BLaER1 treated with 17β-estradiol and CSF1 and Interleukin-3, amounts not matched to agents 10 nM and 100 nM (cell line): ENCODE results near the gene MUC5AC.

Experiments used
- H3K27ac ChIP-seq, 11 experiments: shearing (Covaris generic); formaldehyde crosslinking; 2 replicates each; pipeline ENCODE4 v1.8.1; 2022
- H3K27me3 ChIP-seq, 11 experiments: shearing (Covaris generic); formaldehyde crosslinking; 2 replicates each; pipeline ENCODE4 v1.8.1; 2022
- H3K36me3 ChIP-seq, 11 experiments: shearing (Covaris generic); formaldehyde crosslinking; 2 replicates each; pipeline ENCODE4 v1.8.1; 2022
- H3K4me1 ChIP-seq, 10 experiments: shearing (Covaris generic); formaldehyde crosslinking; 2 replicates each; pipeline ENCODE4 v1.8.1; 2022
- H3K4me2 ChIP-seq, 11 experiments: shearing (Covaris generic); formaldehyde crosslinking; 2 replicates each; pipeline ENCODE4 v1.8.1; 2022
- H3K4me3 ChIP-seq, 10 experiments: shearing (Covaris generic); formaldehyde crosslinking; 2 replicates each; pipeline ENCODE4 v1.8.1; 2022
- H3K9ac ChIP-seq, 11 experiments: shearing (Covaris generic); formaldehyde crosslinking; 2 replicates each; pipeline ENCODE4 v1.8.1; 2022
- H3K9me3 ChIP-seq, 11 experiments: shearing (Covaris generic); formaldehyde crosslinking; replicated peaks in 1 of 11; 2 replicates each; pipeline ENCODE4 v1.8.1; 2022
- H4K20me1 ChIP-seq, 11 experiments: shearing (Covaris generic); formaldehyde crosslinking; 2 replicates each; pipeline ENCODE4 v1.8.1; 2022
- Cebpa-rat ChIP-seq, 11 experiments: shearing (Covaris generic); IDR thresholded peaks; 2 replicates each; pipeline ENCODE4 v1.8.1; 2022

MUC5AC gene

DNA sequence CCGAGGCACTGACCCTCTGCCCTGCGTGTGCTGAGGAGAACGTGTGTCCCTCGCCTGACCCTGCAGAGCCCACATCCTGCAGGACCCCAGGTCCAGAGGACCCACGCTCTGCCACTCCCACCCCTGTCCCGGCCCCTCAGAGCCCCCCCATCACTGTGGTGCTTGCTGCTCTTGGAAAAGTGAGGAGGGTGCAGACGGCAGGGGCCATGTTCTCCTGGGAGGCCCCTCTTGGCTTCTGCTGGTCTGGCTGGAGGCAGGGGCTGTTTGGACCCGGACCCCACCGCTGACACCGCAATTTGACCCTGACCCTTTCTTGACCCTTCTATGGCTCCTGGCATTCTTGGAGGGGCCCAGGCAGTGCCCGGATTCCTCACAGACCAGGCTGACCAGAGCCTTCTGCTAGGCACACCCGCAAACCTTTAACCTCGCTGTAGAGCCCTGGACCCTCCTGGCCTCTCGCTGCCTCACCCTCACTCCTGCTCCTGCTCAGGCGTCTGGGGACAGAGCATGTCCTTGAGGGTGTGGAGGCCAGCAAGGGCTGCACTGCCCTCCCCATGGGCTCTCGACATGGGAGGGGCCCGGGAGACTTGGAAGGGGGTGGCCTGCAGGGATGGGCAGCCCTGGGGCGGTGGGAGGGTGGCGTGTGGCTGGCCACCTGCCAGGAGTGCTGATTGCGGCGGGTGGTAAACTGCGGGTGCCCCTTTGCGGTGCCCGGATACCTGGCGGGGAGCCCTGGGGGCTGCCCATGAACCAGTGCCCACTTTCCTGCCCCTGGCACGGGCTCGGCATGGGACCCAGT, 37.0 kb upstream of the MUC5AC start:
- H4K20me1 ChIP-seq, result peaks cover 0 to 15% (median 0%) of the 10 kb centered on the region in 11 experiments; a peak in 4 of 22 replicates
- no peak overlapping the region for H3K9ac ChIP-seq
- no peak overlapping the region for H3K4me3 ChIP-seq
- H3K36me3 ChIP-seq, result no peaks in the 10 kb centered on the region
- peaks cover 0 to 7% (median 0%) of the 10 kb centered on the region in 11 experiments; a peak in 1 of 22 replicates for H3K9me3 ChIP-seq
- H3K27me3 ChIP-seq, result peaks cover 0 to 10% (median 3%) of the 10 kb centered on the region in 11 experiments; a peak in 7 of 22 replicates
- H3K4me2 ChIP-seq, result no peak overlapping the region
- H3K27ac ChIP-seq, result no peak overlapping the region
- no peak for TF ChIP-seq Cebpa-rat (IDR thresholded peaks at IDR 0.05)
- no peaks in the 10 kb centered on the region for H3K4me1 ChIP-seq

DNA sequence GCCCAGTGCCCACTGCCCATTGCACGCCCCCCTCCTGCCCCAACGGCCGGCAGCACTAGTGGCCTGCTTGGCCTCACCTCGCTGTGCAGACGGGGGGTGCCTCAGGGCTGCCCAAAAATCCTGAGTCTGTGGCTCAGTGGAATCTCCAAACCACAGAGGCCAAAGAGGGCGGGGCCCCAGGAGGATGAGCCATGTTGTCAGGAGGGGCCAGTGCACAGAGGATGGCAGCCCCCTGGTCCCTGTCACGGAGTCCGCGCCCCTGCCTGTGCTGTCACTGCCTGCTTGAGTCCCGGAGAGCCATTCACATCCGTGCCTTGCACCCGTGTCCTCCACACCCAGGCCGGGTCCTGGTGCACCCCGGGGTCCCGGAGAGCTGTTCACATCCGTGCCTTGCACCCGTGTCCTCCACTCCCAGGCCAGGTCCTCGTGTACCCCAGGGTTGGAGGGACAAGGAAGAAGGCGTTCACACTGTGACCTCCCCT, 36.4 kb upstream of the MUC5AC start:
- Histone ChIP-seq H3K9me3 (peaks cover 0 to 7% (median 0%) of the 10 kb centered on the region in 11 experiments; a peak in 1 of 22 replicates), H3K27ac (no peak overlapping the region), H3K9ac (no peak overlapping the region), H4K20me1 (peaks cover 0 to 15% (median 0%) of the 10 kb centered on the region in 11 experiments; a peak in 4 of 22 replicates), H3K4me2 (no peak overlapping the region), H3K36me3 (no peaks in the 10 kb centered on the region), H3K27me3 (peaks cover 0 to 10% (median 3%) of the 10 kb centered on the region in 11 experiments; a peak in 7 of 22 replicates), H3K4me3 (no peak overlapping the region), H3K4me1 (no peaks in the 10 kb centered on the region)
- no peak for TF ChIP-seq Cebpa-rat (IDR thresholded peaks at IDR 0.05)

DNA sequence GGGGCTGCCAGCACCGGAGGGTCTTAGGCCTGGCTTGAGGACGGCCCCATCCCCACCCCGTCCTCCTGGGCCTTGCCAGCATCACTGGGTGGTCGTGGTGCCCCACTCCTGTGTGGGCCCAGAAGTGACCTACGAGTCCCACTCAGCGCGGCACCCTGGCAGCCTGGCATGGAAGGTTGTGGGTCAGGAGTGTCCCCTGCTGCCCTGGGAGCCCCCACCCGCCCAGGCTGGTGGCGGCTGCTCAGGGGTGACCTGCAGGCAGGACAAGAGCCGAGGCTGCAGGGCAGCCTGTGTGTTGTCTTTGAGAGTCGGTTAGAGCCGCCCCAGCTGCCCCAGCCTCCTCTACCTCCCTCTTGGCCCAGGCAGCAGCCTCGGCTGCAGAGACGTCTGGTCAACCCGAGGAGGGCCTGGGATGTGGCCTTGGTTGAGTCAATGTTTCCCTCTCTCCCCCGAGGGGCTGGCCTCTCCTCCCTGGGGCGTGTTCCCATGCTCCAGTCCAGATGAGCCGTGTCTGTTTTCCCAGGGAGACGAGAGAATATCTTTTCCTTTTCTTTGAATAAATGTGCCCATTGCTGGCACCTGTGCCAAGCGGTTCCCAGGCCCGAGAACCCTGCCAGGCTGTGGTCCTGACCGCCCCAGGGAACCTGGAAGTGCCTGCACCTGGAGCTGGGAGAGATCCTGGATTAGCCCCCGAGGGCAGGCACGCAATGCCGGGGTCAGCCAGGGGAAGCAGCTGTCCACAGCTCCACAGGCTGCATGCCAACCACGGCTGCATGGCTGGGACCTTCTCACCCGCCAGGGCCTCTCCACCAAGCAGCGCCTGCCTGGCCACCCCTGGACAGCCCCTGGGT, 35.7 kb upstream of the MUC5AC start:
- peaks cover 0 to 15% (median 0%) of the 10 kb centered on the region in 11 experiments; a peak in 5 of 22 replicates for H4K20me1 ChIP-seq
- no peak for TF ChIP-seq Cebpa-rat (IDR thresholded peaks at IDR 0.05)
- H3K9ac ChIP-seq, result no peak overlapping the region

DNA sequence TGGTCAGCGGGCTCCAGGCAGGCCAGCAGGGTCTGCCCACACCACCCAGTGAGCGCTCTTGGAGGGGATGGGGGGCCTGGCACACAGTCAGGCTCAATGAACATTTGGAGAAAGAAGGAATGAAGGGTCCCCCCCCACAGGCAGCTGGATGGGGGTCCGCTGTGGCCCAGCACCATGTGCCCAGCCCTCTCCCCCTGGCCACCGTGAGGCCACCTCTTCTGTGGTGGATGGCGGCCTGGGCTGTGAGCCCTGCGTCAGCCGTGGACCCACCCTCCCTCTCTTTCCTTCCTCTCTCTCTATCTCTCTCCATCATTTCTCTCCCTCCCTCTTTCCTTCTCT, 35.1 kb upstream of the MUC5AC start:
- Histone ChIP-seq H4K20me1 (peaks cover 0 to 15% (median 0%) of the 10 kb centered on the region in 11 experiments; a peak in 5 of 22 replicates), H3K9ac (no peak overlapping the region), H3K4me1 (no peaks in the 10 kb centered on the region), H3K9me3 (peaks cover 0 to 7% (median 0%) of the 10 kb centered on the region in 11 experiments; a peak in 1 of 22 replicates), H3K4me2 (no peak overlapping the region), H3K27me3 (peaks cover 0 to 10% (median 3%) of the 10 kb centered on the region in 11 experiments; a peak in 7 of 22 replicates), H3K27ac (no peak overlapping the region), H3K36me3 (no peaks in the 10 kb centered on the region), H3K4me3 (no peak overlapping the region)
- TF ChIP-seq Cebpa-rat (IDR thresholded peaks at IDR 0.05), result no peak

More for the DNA sequence above, 35.7 kb upstream of the MUC5AC start:
- Histone ChIP-seq H3K4me3 (no peak overlapping the region), H3K4me2 (no peak overlapping the region), H3K27me3 (peaks cover 0 to 10% (median 3%) of the 10 kb centered on the region in 11 experiments; a peak in 7 of 22 replicates), H3K4me1 (no peaks in the 10 kb centered on the region), H3K9me3 (peaks cover 0 to 7% (median 0%) of the 10 kb centered on the region in 11 experiments; a peak in 1 of 22 replicates), H3K36me3 (no peaks in the 10 kb centered on the region), H3K27ac (no peak overlapping the region)

DNA sequence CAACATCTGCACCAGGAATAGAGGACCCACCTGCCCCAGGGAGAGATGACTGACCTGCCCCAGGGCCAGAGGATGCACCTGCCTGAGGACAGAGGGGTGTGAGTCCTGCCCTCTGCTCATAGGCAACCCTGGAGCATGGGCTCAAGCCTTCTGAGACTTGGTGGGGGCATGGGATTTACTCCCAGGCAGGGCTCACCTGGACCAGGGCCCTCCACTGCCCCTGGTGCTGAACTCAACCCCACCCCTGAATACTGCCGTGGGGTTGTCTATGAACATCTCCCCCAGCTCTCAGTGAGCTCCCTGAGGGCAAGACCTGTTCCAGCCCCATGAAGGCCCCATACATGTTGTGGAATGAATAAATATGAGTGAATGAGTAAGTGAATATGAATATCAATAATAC, 33.8 kb upstream of the MUC5AC start:
- H3K27me3 ChIP-seq, result peaks cover 0 to 10% (median 3%) of the 10 kb centered on the region in 11 experiments; a peak in 7 of 22 replicates
- TF ChIP-seq Cebpa-rat (IDR thresholded peaks at IDR 0.05), result no peak

DNA sequence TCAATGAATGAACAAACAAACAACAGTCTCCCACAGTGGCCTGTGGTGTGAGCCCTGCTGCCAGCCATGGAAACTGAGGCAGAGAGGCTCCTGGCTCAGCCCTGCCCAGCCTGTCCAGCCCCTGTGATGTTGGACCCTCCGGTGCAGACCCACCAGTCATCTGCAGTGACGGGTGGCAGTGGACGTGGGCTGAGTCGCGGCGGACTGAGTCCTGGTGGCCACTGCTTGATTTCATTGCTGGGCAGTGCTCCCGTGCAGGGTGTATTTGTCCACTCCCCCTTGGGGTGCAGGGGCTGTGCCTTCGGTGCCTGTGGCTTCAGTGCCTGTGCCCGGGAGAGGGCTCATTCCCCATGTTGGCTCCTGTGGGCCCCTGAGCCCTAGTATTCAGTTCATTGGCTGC, 31.9 kb upstream of the MUC5AC start:
- Histone ChIP-seq H3K9me3 (peaks cover 0 to 7% (median 0%) of the 10 kb centered on the region in 11 experiments; a peak in 1 of 22 replicates), H4K20me1 (peaks cover 0 to under 1% (median 0%) of the 10 kb centered on the region in 11 experiments; a peak in 3 of 22 replicates), H3K9ac (no peak overlapping the region), H3K36me3 (no peaks in the 10 kb centered on the region), H3K4me3 (no peak overlapping the region), H3K4me2 (no peak overlapping the region), H3K27ac (no peak overlapping the region), H3K4me1 (peaks cover 0 to 7% (median 4%) of the 10 kb centered on the region in 10 experiments; a peak in 8 of 20 replicates), H3K27me3 (peaks cover 0 to 10% (median 3%) of the 10 kb centered on the region in 11 experiments; a peak in 6 of 22 replicates)
- no peak for TF ChIP-seq Cebpa-rat (IDR thresholded peaks at IDR 0.05)

More for the DNA sequence above, 33.8 kb upstream of the MUC5AC start:
- Histone ChIP-seq H3K4me2 (no peak overlapping the region), H4K20me1 (peaks cover 0 to 15% (median 0%) of the 10 kb centered on the region in 11 experiments; a peak in 5 of 22 replicates), H3K9ac (no peak overlapping the region), H3K4me1 (no peaks in the 10 kb centered on the region), H3K36me3 (no peaks in the 10 kb centered on the region), H3K4me3 (no peak overlapping the region), H3K9me3 (peaks cover 0 to 7% (median 0%) of the 10 kb centered on the region in 11 experiments; a peak in 1 of 22 replicates), H3K27ac (no peak overlapping the region)

DNA sequence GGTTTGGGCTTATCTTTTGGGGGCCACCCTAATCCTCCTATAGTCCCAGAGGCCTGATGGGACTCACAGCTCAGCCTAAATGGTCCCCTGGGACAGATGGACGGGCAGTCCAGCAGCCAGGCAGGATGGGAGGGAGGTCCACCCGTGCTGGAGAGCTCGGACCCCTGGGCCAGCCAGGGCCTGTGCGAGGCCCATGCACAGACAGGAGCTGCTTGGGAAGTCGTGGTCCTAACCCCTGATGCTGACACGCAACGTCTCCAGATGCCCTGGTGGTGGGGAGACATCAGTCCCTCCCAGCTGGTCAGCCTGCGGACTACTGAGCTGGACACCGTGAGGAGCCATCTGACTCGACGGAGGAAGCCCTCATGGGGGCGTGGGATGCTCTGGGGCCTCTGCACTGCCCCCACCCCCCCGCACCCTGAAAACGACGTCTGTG, 31.2 kb upstream of the MUC5AC start:
- Histone ChIP-seq H3K27me3 (peaks cover 0 to 10% (median 3%) of the 10 kb centered on the region in 11 experiments; a peak in 6 of 22 replicates), H3K4me2 (no peak overlapping the region)
- no peak for TF ChIP-seq Cebpa-rat (IDR thresholded peaks at IDR 0.05)

DNA sequence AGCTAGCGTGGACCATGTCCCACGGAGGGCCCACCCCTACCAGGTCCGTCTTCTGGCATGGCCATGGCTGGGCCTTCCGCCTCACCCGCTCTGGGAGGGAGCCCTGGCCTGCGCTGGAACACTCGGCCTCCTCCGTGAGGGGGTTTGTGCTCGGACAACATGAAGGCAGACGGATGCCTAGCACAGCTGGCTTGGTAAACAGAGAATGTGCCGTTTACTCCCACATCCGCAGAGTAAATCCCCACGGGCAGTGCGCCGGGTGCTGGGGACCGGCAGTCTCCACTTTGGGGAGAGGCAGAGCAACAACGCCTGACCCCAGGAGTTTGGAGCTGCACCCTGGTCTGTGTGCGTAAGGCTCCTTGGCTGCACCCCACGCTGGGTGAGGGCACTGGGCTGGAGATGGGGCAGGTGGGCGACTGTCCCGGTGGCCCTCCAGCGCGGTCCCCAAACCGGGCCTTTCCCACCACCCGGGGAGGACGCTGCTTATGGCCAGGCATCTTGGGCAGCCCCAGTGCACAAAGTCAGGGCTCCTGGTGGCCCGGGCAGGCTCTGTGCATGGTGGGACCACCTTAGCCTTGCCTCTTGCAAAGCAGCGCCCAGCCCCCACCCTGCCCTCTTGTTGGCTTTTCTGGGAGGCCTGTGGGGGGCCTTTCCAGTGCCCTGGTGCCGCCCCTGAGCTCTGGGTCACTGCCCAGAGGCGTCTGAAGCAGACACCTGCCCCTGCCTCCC, 30.7 kb upstream of the MUC5AC start:
- H3K36me3 ChIP-seq, result no peaks in the 10 kb centered on the region

More for the DNA sequence above, 31.2 kb upstream of the MUC5AC start:
- H3K4me1 ChIP-seq, result peaks cover 0 to 14% (median 11%) of the 10 kb centered on the region in 10 experiments; a peak in 11 of 20 replicates
- no peaks in the 10 kb centered on the region for H3K36me3 ChIP-seq
- no peaks in the 10 kb centered on the region; a peak in 2 of 22 replicates for H4K20me1 ChIP-seq
- H3K27ac ChIP-seq, result no peak overlapping the region
- H3K9ac ChIP-seq, result no peak overlapping the region
- H3K9me3 ChIP-seq, result peaks cover 0 to 7% (median 0%) of the 10 kb centered on the region in 11 experiments; a peak in 1 of 22 replicates
- H3K4me3 ChIP-seq, result no peak overlapping the region

More for the DNA sequence above, 30.7 kb upstream of the MUC5AC start:
- Histone ChIP-seq H3K9me3 (peaks cover 0 to 7% (median 0%) of the 10 kb centered on the region in 11 experiments; a peak in 1 of 22 replicates), H4K20me1 (no peaks in the 10 kb centered on the region; a peak in 2 of 22 replicates), H3K9ac (no peak overlapping the region), H3K4me1 (peaks cover 0 to 19% (median 13%) of the 10 kb centered on the region in 10 experiments; a peak in 11 of 20 replicates), H3K4me2 (no peak overlapping the region), H3K27me3 (peaks cover 0 to 10% (median 3%) of the 10 kb centered on the region in 11 experiments; a peak in 6 of 22 replicates), H3K4me3 (no peak overlapping the region), H3K27ac (no peak overlapping the region)
- TF ChIP-seq Cebpa-rat (IDR thresholded peaks at IDR 0.05), result no peak
